Activated T-helper 17 cell treated with anti-CD3 and anti-CD28 coated beads, Interleukin-2, amount 50 U/mL, for 72 hours (primary cell): ENCODE measurements around the gene ANKDD1A. TPM values are rescaled to one million over a fixed set of nuclear protein-coding genes. Genes with fewer than 3 reads are reported as not detected.

Experiments used
- ATAC-seq: fragments of 150-1000 bp; cut with Tn5 transposase; replicated peaks from 2 replicates; pipeline ENCODE4 v1.10.0; 2021; ENCODE audit warnings: mild to moderate bottlenecking, moderate library complexity
- H3K27ac Mint-ChIP-seq: one replicate; pipeline ENCODE4 v1.8.0; 2022; ENCODE audit warnings: mixed read lengths
- H3K27me3 Mint-ChIP-seq: one replicate; pipeline ENCODE4 v1.8.0; 2022; ENCODE audit warnings: mixed read lengths
- H3K36me3 Mint-ChIP-seq: one replicate; pipeline ENCODE4 v1.8.0; 2022; ENCODE audit warnings: low read depth, mild to moderate bottlenecking, mixed read lengths
- H3K4me1 Mint-ChIP-seq: one replicate; pipeline ENCODE4 v1.8.0; 2022; ENCODE audit warnings: mixed read lengths
- H3K4me3 Mint-ChIP-seq: one replicate; pipeline ENCODE4 v1.8.0; 2022; ENCODE audit warnings: mild to moderate bottlenecking, mixed read lengths
- H3K9me3 Mint-ChIP-seq: one replicate; pipeline ENCODE4 v1.8.0; 2022; ENCODE audit warnings: mixed read lengths
- total RNA-seq, 2 donors: library from RNA; stranded (reverse); gene quantifications; one replicate each; pipeline ENCODE4 v1.2.3, GENCODE V29; 2022

Gene ANKDD1A
- 10 to 100 TPM in 1 of 2 donors, 1 to 10 TPM in 1; 4.3 to 10.1 TPM for total RNA-seq

DNA sequence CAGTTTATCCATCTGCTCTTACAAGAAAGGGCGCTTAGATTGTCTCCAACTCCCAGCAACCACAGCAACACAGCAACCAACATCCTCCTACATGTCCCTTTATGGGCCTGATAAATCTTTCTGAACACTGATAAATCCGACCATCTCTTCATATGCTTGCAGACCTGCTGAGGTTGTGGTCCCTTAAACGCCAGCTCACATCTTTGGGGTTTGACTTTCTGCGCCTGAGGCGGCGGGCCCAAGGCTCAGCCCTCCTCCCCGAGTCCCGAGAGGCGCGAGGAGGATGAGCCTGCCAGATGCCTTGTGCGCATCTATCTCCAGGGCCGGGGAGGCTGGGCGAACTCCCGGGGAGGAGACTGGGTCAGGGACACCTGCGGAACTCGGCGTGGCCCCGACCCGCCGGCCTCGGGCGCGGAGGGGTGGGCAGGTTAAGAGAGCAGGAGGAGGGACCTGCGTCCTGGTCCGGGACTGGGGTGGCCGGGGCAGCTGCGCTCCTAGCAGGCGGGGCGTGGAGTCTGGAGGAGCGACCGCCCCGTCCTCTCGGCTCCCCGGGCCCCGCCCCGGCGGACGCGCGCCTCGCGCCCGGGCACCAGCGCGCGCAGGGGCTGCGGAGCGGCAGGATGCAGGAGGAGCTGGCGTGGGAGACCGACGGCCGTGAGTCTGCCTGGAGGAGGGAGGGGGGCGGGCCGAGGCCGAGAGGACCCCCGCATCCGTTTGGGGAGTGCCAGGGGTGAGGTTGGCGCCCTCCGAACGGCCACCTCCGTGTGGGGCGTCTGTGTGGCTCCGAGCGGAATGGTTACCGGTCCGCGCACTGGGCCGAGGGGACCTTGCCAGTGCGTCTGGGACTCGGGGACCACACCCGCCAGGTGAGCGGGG lies at the start of gene ANKDD1A:
Gene ANKDD1A, plus strand, starts transcription at position 592 of the 876 bp plus-strand sequence. Its CDS starts 29 bp downstream, at position 621.
- Mint-ChIP-seq H3K4me1 (peaks cover 6% of the 10 kb centered on the region), H3K9me3 (no peaks in the 10 kb centered on the region), H3K27me3 (peaks cover 5% of the 10 kb centered on the region), H3K4me3 (peak within 1 kb of the TSS; percentile 74), H3K27ac (no peak within 1 kb of the TSS), H3K36me3 (no peaks in the 10 kb centered on the region)
- ATAC-seq: peak; percentile 94

DNA sequence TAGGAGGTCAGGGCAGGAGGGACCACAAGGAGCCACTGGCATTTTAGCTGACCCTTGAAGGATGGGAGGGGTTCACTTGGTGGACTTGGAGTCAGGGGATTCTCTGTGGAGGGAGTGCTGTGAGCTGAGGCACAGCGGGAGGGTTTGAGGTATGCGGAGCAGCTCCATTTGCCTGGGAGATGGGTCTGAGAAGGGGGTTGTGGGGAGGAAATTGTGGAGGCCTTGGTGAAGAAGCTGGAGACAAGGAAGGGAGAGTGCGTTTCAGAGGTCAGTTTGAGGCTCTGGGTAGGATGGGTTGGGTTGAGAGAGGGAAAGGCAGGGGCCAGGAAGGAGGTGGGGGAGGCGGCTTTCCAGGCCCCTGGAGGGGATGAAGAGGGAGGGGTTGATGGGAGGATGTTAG lies 49.7 kb upstream of the ANKDD1A start:
- no peak overlapping the region for H3K4me3 Mint-ChIP-seq
- peaks cover 20% of the 10 kb centered on the region for H3K4me1 Mint-ChIP-seq
- peak overlapping the region; percentile 46 for H3K27ac Mint-ChIP-seq
- ATAC-seq: no peak
- peaks cover 95% of the 10 kb centered on the region for H3K36me3 Mint-ChIP-seq
- no peaks in the 10 kb centered on the region for H3K27me3 Mint-ChIP-seq
- H3K9me3 Mint-ChIP-seq: no peaks in the 10 kb centered on the region

- Mint-ChIP-seq H3K27me3 (no peaks in the 10 kb centered on the region), H3K9me3 (no peaks in the 10 kb centered on the region), H3K36me3 (peaks cover 95% of the 10 kb centered on the region), H3K4me1 (peaks cover 15% of the 10 kb centered on the region), H3K4me3 (no peak overlapping the region), H3K27ac (peak overlapping the region; percentile 46)
- no peak for ATAC-seq
Measured at GRCh38 chr15:64862408-64862807, 49.3 kb upstream of the ANKDD1A start.

DNA sequence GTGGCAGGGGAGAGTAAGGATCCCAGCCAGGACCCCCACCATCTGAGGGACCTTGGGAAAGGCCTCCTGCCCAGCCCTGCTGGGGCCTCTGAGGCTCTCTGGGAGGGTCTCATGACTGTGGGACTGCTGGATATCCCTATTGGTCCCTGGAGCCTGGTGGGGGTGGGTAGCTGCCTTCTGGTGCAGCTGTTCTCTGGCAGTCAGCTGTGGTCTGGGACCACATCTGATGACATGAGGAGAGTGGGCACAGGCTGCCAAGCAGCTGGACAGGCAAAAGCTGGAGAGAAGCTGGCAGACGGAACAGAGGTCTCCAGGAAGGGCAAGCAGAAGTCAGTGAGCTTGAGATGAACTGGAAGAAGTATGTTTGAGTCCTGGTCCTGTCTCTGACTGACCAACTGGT lies 47.6 kb upstream of the ANKDD1A start:
- Mint-ChIP-seq H3K27ac (peak overlapping the region; percentile 73), H3K9me3 (no peaks in the 10 kb centered on the region), H3K27me3 (no peaks in the 10 kb centered on the region), H3K4me1 (peaks cover under 1% of the 10 kb centered on the region), H3K4me3 (no peak overlapping the region), H3K36me3 (peaks cover 80% of the 10 kb centered on the region)
- ATAC-seq: no peak

DNA sequence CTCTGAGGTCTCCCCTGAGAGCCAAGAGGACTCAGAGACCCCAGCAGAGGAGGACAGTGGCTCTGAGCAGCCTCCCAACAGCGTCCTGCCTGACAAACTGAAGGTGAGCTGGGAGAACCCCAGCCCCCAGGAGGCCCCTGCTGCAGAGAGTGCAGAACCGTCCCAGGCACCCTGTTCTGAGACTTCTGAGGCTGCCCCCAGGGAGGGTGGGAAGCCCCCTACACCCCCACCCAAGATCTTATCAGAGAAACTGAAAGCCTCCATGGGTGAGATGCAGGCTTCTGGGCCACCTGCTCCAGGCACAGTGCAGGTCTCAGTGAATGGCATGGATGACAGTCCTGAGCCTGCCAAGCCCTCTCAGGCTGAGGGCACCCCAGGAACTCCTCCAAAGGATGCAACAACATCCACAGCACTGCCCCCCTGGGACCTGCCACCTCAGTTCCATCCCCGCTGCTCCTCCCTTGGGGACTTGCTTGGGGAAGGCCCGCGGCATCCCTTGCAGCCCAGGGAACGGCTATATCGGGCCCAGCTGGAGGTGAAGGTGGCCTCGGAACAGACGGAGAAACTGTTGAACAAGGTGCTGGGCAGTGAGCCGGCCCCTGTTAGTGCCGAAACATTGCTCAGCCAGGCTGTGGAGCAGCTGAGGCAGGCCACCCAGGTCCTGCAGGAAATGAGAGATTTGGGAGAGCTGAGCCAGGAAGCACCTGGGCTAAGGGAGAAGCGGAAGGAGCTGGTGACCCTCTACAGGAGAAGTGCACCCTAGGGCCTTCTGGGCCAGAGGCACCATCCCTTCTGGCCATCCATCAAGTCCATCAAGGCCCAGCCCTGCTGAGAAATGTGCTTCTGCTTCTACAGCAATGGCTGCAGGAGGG lies 46.3 kb upstream of the ANKDD1A start:
- H3K4me3 Mint-ChIP-seq: no peak overlapping the region
- H3K36me3 Mint-ChIP-seq: peaks cover 68% of the 10 kb centered on the region
- ATAC-seq: no peak
- no peaks in the 10 kb centered on the region for H3K9me3 Mint-ChIP-seq
- H3K27ac Mint-ChIP-seq: no peak overlapping the region
- no peaks in the 10 kb centered on the region for H3K4me1 Mint-ChIP-seq
- H3K27me3 Mint-ChIP-seq: no peaks in the 10 kb centered on the region

- H3K27ac Mint-ChIP-seq: peak overlapping the region; percentile 29
- H3K4me1 Mint-ChIP-seq: no peaks in the 10 kb centered on the region
- no peak overlapping the region for H3K4me3 Mint-ChIP-seq
- H3K9me3 Mint-ChIP-seq: no peaks in the 10 kb centered on the region
- peaks cover 61% of the 10 kb centered on the region for H3K36me3 Mint-ChIP-seq
- ATAC-seq: no peak
- H3K27me3 Mint-ChIP-seq: no peaks in the 10 kb centered on the region
Measured at GRCh38 chr15:64865998-64866520, 45.6 kb upstream of the ANKDD1A start.

DNA sequence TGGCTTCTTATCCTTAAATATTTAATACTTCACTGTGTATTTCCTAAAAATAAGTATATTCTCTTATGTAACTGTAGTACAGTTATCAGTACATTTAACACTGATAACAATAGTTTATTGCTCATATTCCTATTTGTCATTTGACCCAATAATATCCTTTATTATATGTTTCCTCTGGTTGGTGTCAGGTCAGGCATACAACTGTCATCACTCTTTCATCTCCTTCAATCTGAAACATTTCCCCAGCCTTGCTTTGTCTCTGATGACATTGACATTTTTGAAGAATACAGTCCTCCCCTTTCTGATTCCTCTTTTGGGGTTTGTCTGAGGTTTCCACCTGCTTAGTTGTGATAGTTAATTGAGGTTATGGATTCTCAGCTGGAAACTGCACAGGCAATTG lies 42.2 kb upstream of the ANKDD1A start:
- Mint-ChIP-seq H3K4me1 (peaks cover 10% of the 10 kb centered on the region), H3K36me3 (peaks cover 27% of the 10 kb centered on the region), H3K27ac (peak overlapping the region; percentile 74), H3K27me3 (no peaks in the 10 kb centered on the region), H3K9me3 (no peaks in the 10 kb centered on the region), H3K4me3 (no peak overlapping the region)
- no peak for ATAC-seq

GRCh38 chr15:64870353-64870752 lies 41.3 kb upstream of the ANKDD1A start:
- peaks cover 15% of the 10 kb centered on the region for H3K4me1 Mint-ChIP-seq
- peaks cover 19% of the 10 kb centered on the region for H3K36me3 Mint-ChIP-seq
- no peaks in the 10 kb centered on the region for H3K9me3 Mint-ChIP-seq
- H3K27ac Mint-ChIP-seq: peak overlapping the region; percentile 74
- no peaks in the 10 kb centered on the region for H3K27me3 Mint-ChIP-seq
- no peak for ATAC-seq
- H3K4me3 Mint-ChIP-seq: no peak overlapping the region

DNA sequence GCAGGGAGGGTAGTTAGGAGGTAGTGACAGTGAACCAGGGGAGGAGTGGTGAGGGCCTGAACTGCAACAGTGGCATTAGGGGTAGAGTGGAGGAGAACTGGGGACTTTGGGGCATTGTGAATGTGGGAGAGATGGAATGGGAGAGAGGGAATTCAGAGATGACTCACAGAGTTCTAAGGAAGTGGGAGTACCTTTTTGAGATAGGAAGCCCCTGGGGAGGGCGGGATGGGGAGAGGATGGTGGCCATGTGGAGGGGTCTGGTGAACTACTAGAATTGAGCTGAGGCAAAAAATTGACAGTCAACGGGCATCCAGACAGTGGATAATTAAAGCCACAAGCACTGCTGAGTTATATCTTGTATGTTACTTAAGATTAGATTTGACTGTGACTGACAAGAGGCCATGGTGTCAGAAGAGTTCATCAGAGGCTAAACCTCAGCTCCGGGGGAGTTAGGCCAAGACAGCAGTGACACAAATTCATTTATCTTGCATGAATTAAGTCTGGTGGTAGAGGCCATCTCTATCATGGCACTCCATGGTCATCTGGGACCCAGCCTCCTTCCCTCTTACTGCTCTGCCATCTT lies 36.0 kb upstream of the ANKDD1A start:
- no peak overlapping the region for H3K4me3 Mint-ChIP-seq
- H3K27me3 Mint-ChIP-seq: no peaks in the 10 kb centered on the region
- H3K9me3 Mint-ChIP-seq: no peaks in the 10 kb centered on the region
- ATAC-seq: peak; percentile 12
- H3K27ac Mint-ChIP-seq: peak overlapping the region; percentile 87
- no peaks in the 10 kb centered on the region for H3K36me3 Mint-ChIP-seq
- peaks cover 22% of the 10 kb centered on the region for H3K4me1 Mint-ChIP-seq

- H3K27me3 Mint-ChIP-seq: no peaks in the 10 kb centered on the region
- H3K9me3 Mint-ChIP-seq: no peaks in the 10 kb centered on the region
- no peaks in the 10 kb centered on the region for H3K36me3 Mint-ChIP-seq
- H3K27ac Mint-ChIP-seq: peak overlapping the region; percentile 41
- peaks cover 22% of the 10 kb centered on the region for H3K4me1 Mint-ChIP-seq
- H3K4me3 Mint-ChIP-seq: no peak overlapping the region
- ATAC-seq: peak; percentile 22
Measured at GRCh38 chr15:64877435-64877834, 34.3 kb upstream of the ANKDD1A start.

- Mint-ChIP-seq H3K9me3 (no peaks in the 10 kb centered on the region), H3K27me3 (no peaks in the 10 kb centered on the region), H3K27ac (peak overlapping the region; percentile 41), H3K4me3 (no peak overlapping the region), H3K36me3 (no peaks in the 10 kb centered on the region), H3K4me1 (peaks cover 25% of the 10 kb centered on the region)
- ATAC-seq: no peak
Measured at GRCh38 chr15:64878705-64879104, 33.0 kb upstream of the ANKDD1A start.

GRCh38 chr15:64883100-64883581 lies 28.6 kb upstream of the ANKDD1A start:
- peak overlapping the region; percentile 84 for H3K4me3 Mint-ChIP-seq
- H3K4me1 Mint-ChIP-seq: peaks cover 16% of the 10 kb centered on the region
- no peaks in the 10 kb centered on the region for H3K36me3 Mint-ChIP-seq
- H3K27ac Mint-ChIP-seq: peak overlapping the region; percentile 90
- ATAC-seq: peak; percentile 82
- no peaks in the 10 kb centered on the region for H3K9me3 Mint-ChIP-seq
- H3K27me3 Mint-ChIP-seq: no peaks in the 10 kb centered on the region

GRCh38 chr15:64883997-64884511 lies 27.6 kb upstream of the ANKDD1A start:
- peak overlapping the region; percentile 90 for H3K27ac Mint-ChIP-seq
- peak overlapping the region; percentile 84 for H3K4me3 Mint-ChIP-seq
- H3K9me3 Mint-ChIP-seq: no peaks in the 10 kb centered on the region
- H3K27me3 Mint-ChIP-seq: no peaks in the 10 kb centered on the region
- ATAC-seq: peak; percentile 87
- H3K4me1 Mint-ChIP-seq: peaks cover 16% of the 10 kb centered on the region
- H3K36me3 Mint-ChIP-seq: no peaks in the 10 kb centered on the region

DNA sequence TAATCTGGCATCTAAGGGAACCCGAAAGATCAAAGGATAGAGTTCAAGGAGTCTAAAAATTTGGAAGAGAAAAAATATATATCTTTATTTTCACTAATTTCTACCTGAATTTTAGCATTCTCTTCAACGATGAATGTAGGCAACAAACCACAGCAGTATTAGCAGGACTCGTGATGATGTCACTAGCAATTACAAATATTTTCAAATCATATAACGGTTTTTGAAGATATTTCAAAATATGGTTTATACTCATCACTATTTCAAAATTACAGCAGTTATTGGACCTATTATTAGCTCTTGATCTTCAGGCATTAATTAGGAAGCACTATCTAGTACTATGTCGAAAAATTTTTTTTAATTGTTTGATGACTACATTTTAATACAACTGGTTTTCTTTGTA lies 27.0 kb upstream of the ANKDD1A start:
- no peak for ATAC-seq
- H3K4me1 Mint-ChIP-seq: peaks cover 16% of the 10 kb centered on the region
- peak overlapping the region; percentile 90 for H3K27ac Mint-ChIP-seq
- H3K9me3 Mint-ChIP-seq: no peaks in the 10 kb centered on the region
- H3K27me3 Mint-ChIP-seq: no peaks in the 10 kb centered on the region
- peak overlapping the region; percentile 84 for H3K4me3 Mint-ChIP-seq
- H3K36me3 Mint-ChIP-seq: no peaks in the 10 kb centered on the region
